D721Med (cell line): ENCODE results near the gene ZNF649.
A peak's percentile ranks its signal among the peaks of the same experiment; 100 is the strongest.

Source experiments
- DNase-seq: peaks from one replicate; pipeline ENCODE4 v3.0.0; 2011; ENCODE audit warnings: low spot score; ENCODE audit not compliant: insufficient read length
- FAIRE-seq: peaks from 2 replicates; lab custom pipeline; 2011; peaks lifted over from hg19 to GRCh38; lab: Jason Lieb, UNC
- CTCF ChIP-seq: IDR thresholded peaks from 2 replicates; pipeline ENCODE4 v1.5.1; 2012; ENCODE audit warnings: mild to moderate bottlenecking, control low read depth; ENCODE audit not compliant: insufficient read depth; ENCODE audit errors: missing control alignments

The ZNF649 gene

GRCh38 chr19:51904331-51905165 is at the start of gene ZNF649:
ZNF649 (minus strand) TSS chr19:51905017; CDS start chr19:51900107, 4,910 bp downstream.
- peak; percentile 38 for TF ChIP-seq CTCF
- DNase-seq = peak; percentile 71
- no peak for FAIRE-seq

- TF ChIP-seq CTCF = no peak
- peak; percentile 53 for DNase-seq
- no peak for FAIRE-seq
Measured at GRCh38 chr19:51948975-51949374, 44.2 kb upstream of the ZNF649 start.

GRCh38 chr19:51946602-51947001 is 41.8 kb upstream of the ZNF649 start:
- no peak for TF ChIP-seq CTCF

GRCh38 chr19:51944798-51945552 is 40.2 kb upstream of the ZNF649 start:
- DNase-seq (no peak), FAIRE-seq (no peak)
- no peak for TF ChIP-seq CTCF

More at GRCh38 chr19:51946602-51947001, 41.8 kb upstream of the ZNF649 start:
- FAIRE-seq = no peak
- DNase-seq = no peak

GRCh38 chr19:51938936-51939335 is 34.1 kb upstream of the ZNF649 start:
- no peak for TF ChIP-seq CTCF
- FAIRE-seq = no peak
- no peak for DNase-seq

- FAIRE-seq (no peak), DNase-seq (no peak)
- TF ChIP-seq CTCF = no peak
Measured at GRCh38 chr19:51931921-51932320, 27.1 kb upstream of the ZNF649 start.
